GM23338 (cell line): ENCODE results near the gene GRHL3. TPM values are rescaled to one million over a fixed set of nuclear protein-coding genes. Genes with fewer than 3 reads are reported as not detected.

ENCODE experiments used
- ATAC-seq: fragments of 200-7000 bp; cut with Tn5 transposase; 3 replicates; pipeline ENCODE4 v1.9.1; 2020
- DNase-seq: peaks from one replicate; pipeline ENCODE4 v3.0.0-alpha.2; 2015; ENCODE audit warnings: low spot score
- H2AFZ ChIP-seq: fragments of 200-600 bp; sonication (generic); 2 replicates; pipeline ENCODE4 v1.8.0; 2016; ENCODE audit warnings: antibody characterized with exemption, mild to moderate bottlenecking, moderate library complexity
- H3F3A ChIP-seq: fragments of 200-600 bp; sonication (generic); replicated peaks from 2 replicates; pipeline ENCODE4 v1.8.0; 2017; ENCODE audit warnings: antibody characterized with exemption, mixed run types, low read depth
- H3K27ac ChIP-seq: fragments of 200-600 bp; sonication (generic); 2 replicates; pipeline ENCODE4 v1.6.1; 2016; ENCODE audit warnings: low read depth
- H3K27me3 ChIP-seq: fragments of 200-600 bp; sonication (generic); 2 replicates; pipeline ENCODE4 v1.8.0; 2016; ENCODE audit warnings: mild to moderate bottlenecking, mixed run types, moderate library complexity; ENCODE audit not compliant: insufficient read depth
- H3K36me3 ChIP-seq: fragments of 200-600 bp; sonication (generic); 2 replicates; pipeline ENCODE4 v1.8.0; 2016; ENCODE audit warnings: mild to moderate bottlenecking; ENCODE audit not compliant: insufficient read depth
- H3K4me1 ChIP-seq: fragments of 200-600 bp; sonication (generic); 2 replicates; pipeline ENCODE4 v1.8.0; 2016; ENCODE audit warnings: mild to moderate bottlenecking, moderate library complexity; ENCODE audit not compliant: insufficient read depth
- H3K4me2 ChIP-seq: fragments of 200-600 bp; sonication (generic); 2 replicates; pipeline ENCODE4 v1.7.1; 2017; ENCODE audit warnings: mixed run types
- H3K4me3 ChIP-seq: fragments of 200-600 bp; sonication (generic); 2 replicates; pipeline ENCODE4 v1.6.1; 2016; ENCODE audit warnings: mixed run types
- H3K79me2 ChIP-seq: fragments of 200-600 bp; sonication (generic); replicated peaks from 2 replicates; pipeline ENCODE4 v1.8.0; 2017; ENCODE audit warnings: mild to moderate bottlenecking; ENCODE audit not compliant: insufficient read depth
- H3K9me2 ChIP-seq: fragments of 200-600 bp; sonication (generic); 2 replicates; pipeline ENCODE4 v1.8.0; 2017; ENCODE audit not compliant: insufficient read depth
- H4K20me1 ChIP-seq: fragments of 200-600 bp; sonication (generic); replicated peaks from 2 replicates; pipeline ENCODE4 v1.8.0; 2017; ENCODE audit warnings: mild to moderate bottlenecking; ENCODE audit not compliant: insufficient read depth
- H3K27ac Mint-ChIP-seq: 2 replicates; pipeline ENCODE4 v1.8.0; 2020; ENCODE audit warnings: inconsistent platforms, mild to moderate bottlenecking, moderate library complexity, mixed read lengths
- H3K27me3 Mint-ChIP-seq: 3 replicates; pipeline ENCODE4 v1.8.0; 2022; ENCODE audit warnings: low read depth, mild to moderate bottlenecking, moderate library complexity, mixed read lengths, inconsistent platforms; ENCODE audit not compliant: insufficient read depth, poor library complexity
- H3K36me3 Mint-ChIP-seq: 3 replicates; pipeline ENCODE4 v1.8.0; 2021; ENCODE audit warnings: low read depth, mild to moderate bottlenecking, inconsistent platforms, moderate library complexity, mixed read lengths
- H3K4me1 Mint-ChIP-seq: 3 replicates; pipeline ENCODE4 v1.8.0; 2020; ENCODE audit warnings: mild to moderate bottlenecking, inconsistent platforms, mixed read lengths
- H3K4me3 Mint-ChIP-seq: 3 replicates; pipeline ENCODE4 v1.8.0; 2021; ENCODE audit warnings: moderate library complexity, mild to moderate bottlenecking, inconsistent platforms, mixed read lengths
- H3K9me3 Mint-ChIP-seq: 3 replicates; pipeline ENCODE4 v1.8.0; 2020; ENCODE audit warnings: moderate library complexity, mild to moderate bottlenecking, inconsistent platforms, mixed read lengths
- CREB1 ChIP-seq: fragments of 250-450 bp; sonication (Bioruptor Pico); IDR thresholded peaks from 2 replicates; pipeline ENCODE4 v1.5.0; 2020; ENCODE audit warnings: low read depth, mild to moderate bottlenecking, moderate library complexity
- EZH2 ChIP-seq: fragments of 200-600 bp; sonication (generic); IDR thresholded peaks from one replicate; pipeline ENCODE4 v1.8.0; 2017; ENCODE audit warnings: antibody characterized with exemption, mild to moderate bottlenecking, low read depth; ENCODE audit not compliant: unreplicated experiment
- EZH2phosphoT487 ChIP-seq: fragments of 200-600 bp; sonication (generic); IDR thresholded peaks from one replicate; pipeline ENCODE4 v1.8.1; 2018; ENCODE audit warnings: antibody characterized with exemption; ENCODE audit not compliant: unreplicated experiment
- JUNB ChIP-seq: IDR thresholded peaks from one replicate; pipeline ENCODE4 v1.6.1; 2016; ENCODE audit warnings: antibody characterized with exemption; ENCODE audit not compliant: unreplicated experiment
- NANOG ChIP-seq: IDR thresholded peaks from 2 replicates; pipeline ENCODE4 v1.6.1; 2016; ENCODE audit warnings: antibody characterized with exemption, borderline replicate concordance
- POLR2AphosphoS5 ChIP-seq: IDR thresholded peaks from 2 replicates; pipeline ENCODE4 v1.6.1; 2016; ENCODE audit warnings: antibody characterized with exemption, low read depth
- STAT1 ChIP-seq: IDR thresholded peaks from one replicate; pipeline ENCODE4 v1.6.1; 2016; ENCODE audit warnings: antibody characterized with exemption; ENCODE audit not compliant: unreplicated experiment
- ZNF114 ChIP-seq: fragments of 250-450 bp; sonication (Bioruptor Pico); IDR thresholded peaks from 2 replicates; pipeline ENCODE4 v1.5.0; 2020; ENCODE audit warnings: mild to moderate bottlenecking, moderate library complexity
- ZNF331 ChIP-seq: fragments of 250-450 bp; sonication (Bioruptor Pico); IDR thresholded peaks from 2 replicates; pipeline ENCODE4 v1.5.0; 2020; ENCODE audit warnings: low read depth, mild to moderate bottlenecking, moderate library complexity
- polyA plus RNA-seq: library from polyadenylated mRNA; unstranded; fragments of >200 nt; fragmentation: Nextera tagmentation; extraction: Ambion mirVana; gene quantifications from 2 replicates; pipeline ENCODE4 v1.2.1, GENCODE V29; 2016
- total RNA-seq: library from RNA; depleted of rRNA; stranded (reverse); fragments of >200 nt; shearing (Covaris generic); gene quantifications from 2 replicates; pipeline ENCODE4 v1.2.3, GENCODE V29; 2014
- TF ChIP-seq, protein P1 (sequence below): IDR thresholded peaks from 2 replicates; pipeline ENCODE4 v1.6.1; 2016; ENCODE audit warnings: antibody characterized with exemption
- TF ChIP-seq, protein P2 (sequence below): IDR thresholded peaks from one replicate; pipeline ENCODE4 v1.6.1; 2018; ENCODE audit warnings: antibody characterized with exemption; ENCODE audit not compliant: unreplicated experiment
- TF ChIP-seq, protein P3 (sequence below): fragments of 250-450 bp; sonication (Bioruptor Pico); IDR thresholded peaks from 2 replicates; pipeline ENCODE4 v1.5.0; 2020; ENCODE audit warnings: mild to moderate bottlenecking, moderate library complexity
- TF ChIP-seq, protein P4 (sequence below), 2 experiments: fragments of 200-600 bp in 1 of 2; sonication (generic) in 1 of 2; conservative IDR thresholded peaks; 2 replicates each; pipeline versions ENCODE4 v1.5.1 to v1.6.1; 2016 to 2017; ENCODE audit warnings: antibody characterized with exemption in 2 of 2, low read depth in 2 of 2, mild to moderate bottlenecking in 2 of 2, moderate library complexity in 1 of 2

The GRHL3 gene
- total and polyA plus RNA-seq, 2 experiments from 2014 or later: 0.78 to 1.1 TPM

DNA sequence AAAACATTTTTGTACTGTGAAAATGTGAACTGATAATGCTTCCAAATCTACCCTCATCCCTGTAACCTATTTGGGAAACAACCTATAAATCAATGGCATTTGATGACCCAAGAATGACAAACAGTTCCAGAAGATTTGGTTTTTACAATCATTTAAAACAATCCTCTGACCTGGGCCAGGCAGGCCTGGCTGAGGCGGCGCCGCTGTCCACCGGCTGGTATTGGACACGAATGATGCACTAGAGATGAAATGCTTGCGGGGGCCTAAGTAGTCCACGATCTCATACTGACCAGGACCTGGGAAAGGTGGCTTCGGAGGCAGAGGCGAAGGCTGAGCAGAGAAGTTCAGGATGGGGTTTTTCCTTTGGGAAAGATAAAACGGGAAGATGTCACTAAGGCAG, 41.5 kb downstream of the GRHL3 start:
- Histone ChIP-seq H3K27ac (no peak overlapping the region), H2AFZ (no peak overlapping the region), H3K4me1 (no peaks in the 10 kb centered on the region), H3K27me3 (no peaks in the 10 kb centered on the region), H3K4me2 (no peak overlapping the region), H4K20me1 (no peaks in the 10 kb centered on the region), H3K4me3 (no peak overlapping the region), H3K36me3 (no peaks in the 10 kb centered on the region), H3K79me2 (no peaks in the 10 kb centered on the region), H3F3A (no peaks in the 10 kb centered on the region), H3K9me2 (no peaks in the 10 kb centered on the region)
- TF ChIP-seq, protein P1, sequence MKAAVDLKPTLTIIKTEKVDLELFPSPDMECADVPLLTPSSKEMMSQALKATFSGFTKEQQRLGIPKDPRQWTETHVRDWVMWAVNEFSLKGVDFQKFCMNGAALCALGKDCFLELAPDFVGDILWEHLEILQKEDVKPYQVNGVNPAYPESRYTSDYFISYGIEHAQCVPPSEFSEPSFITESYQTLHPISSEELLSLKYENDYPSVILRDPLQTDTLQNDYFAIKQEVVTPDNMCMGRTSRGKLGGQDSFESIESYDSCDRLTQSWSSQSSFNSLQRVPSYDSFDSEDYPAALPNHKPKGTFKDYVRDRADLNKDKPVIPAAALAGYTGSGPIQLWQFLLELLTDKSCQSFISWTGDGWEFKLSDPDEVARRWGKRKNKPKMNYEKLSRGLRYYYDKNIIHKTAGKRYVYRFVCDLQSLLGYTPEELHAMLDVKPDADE: no peak
- no peak for TF ChIP-seq ZNF114 (CRISPR knock-in tag)
- TF ChIP-seq CREB1 (CRISPR knock-in tag): no peak
- TF ChIP-seq, protein P2, sequence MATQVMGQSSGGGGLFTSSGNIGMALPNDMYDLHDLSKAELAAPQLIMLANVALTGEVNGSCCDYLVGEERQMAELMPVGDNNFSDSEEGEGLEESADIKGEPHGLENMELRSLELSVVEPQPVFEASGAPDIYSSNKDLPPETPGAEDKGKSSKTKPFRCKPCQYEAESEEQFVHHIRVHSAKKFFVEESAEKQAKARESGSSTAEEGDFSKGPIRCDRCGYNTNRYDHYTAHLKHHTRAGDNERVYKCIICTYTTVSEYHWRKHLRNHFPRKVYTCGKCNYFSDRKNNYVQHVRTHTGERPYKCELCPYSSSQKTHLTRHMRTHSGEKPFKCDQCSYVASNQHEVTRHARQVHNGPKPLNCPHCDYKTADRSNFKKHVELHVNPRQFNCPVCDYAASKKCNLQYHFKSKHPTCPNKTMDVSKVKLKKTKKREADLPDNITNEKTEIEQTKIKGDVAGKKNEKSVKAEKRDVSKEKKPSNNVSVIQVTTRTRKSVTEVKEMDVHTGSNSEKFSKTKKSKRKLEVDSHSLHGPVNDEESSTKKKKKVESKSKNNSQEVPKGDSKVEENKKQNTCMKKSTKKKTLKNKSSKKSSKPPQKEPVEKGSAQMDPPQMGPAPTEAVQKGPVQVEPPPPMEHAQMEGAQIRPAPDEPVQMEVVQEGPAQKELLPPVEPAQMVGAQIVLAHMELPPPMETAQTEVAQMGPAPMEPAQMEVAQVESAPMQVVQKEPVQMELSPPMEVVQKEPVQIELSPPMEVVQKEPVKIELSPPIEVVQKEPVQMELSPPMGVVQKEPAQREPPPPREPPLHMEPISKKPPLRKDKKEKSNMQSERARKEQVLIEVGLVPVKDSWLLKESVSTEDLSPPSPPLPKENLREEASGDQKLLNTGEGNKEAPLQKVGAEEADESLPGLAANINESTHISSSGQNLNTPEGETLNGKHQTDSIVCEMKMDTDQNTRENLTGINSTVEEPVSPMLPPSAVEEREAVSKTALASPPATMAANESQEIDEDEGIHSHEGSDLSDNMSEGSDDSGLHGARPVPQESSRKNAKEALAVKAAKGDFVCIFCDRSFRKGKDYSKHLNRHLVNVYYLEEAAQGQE: no peak
- TF ChIP-seq EZH2phosphoT487: no peak
- TF ChIP-seq JUNB: no peak
- TF ChIP-seq ZNF331 (CRISPR knock-in tag): no peak
- TF ChIP-seq STAT1: no peak
- TF ChIP-seq, protein P3, sequence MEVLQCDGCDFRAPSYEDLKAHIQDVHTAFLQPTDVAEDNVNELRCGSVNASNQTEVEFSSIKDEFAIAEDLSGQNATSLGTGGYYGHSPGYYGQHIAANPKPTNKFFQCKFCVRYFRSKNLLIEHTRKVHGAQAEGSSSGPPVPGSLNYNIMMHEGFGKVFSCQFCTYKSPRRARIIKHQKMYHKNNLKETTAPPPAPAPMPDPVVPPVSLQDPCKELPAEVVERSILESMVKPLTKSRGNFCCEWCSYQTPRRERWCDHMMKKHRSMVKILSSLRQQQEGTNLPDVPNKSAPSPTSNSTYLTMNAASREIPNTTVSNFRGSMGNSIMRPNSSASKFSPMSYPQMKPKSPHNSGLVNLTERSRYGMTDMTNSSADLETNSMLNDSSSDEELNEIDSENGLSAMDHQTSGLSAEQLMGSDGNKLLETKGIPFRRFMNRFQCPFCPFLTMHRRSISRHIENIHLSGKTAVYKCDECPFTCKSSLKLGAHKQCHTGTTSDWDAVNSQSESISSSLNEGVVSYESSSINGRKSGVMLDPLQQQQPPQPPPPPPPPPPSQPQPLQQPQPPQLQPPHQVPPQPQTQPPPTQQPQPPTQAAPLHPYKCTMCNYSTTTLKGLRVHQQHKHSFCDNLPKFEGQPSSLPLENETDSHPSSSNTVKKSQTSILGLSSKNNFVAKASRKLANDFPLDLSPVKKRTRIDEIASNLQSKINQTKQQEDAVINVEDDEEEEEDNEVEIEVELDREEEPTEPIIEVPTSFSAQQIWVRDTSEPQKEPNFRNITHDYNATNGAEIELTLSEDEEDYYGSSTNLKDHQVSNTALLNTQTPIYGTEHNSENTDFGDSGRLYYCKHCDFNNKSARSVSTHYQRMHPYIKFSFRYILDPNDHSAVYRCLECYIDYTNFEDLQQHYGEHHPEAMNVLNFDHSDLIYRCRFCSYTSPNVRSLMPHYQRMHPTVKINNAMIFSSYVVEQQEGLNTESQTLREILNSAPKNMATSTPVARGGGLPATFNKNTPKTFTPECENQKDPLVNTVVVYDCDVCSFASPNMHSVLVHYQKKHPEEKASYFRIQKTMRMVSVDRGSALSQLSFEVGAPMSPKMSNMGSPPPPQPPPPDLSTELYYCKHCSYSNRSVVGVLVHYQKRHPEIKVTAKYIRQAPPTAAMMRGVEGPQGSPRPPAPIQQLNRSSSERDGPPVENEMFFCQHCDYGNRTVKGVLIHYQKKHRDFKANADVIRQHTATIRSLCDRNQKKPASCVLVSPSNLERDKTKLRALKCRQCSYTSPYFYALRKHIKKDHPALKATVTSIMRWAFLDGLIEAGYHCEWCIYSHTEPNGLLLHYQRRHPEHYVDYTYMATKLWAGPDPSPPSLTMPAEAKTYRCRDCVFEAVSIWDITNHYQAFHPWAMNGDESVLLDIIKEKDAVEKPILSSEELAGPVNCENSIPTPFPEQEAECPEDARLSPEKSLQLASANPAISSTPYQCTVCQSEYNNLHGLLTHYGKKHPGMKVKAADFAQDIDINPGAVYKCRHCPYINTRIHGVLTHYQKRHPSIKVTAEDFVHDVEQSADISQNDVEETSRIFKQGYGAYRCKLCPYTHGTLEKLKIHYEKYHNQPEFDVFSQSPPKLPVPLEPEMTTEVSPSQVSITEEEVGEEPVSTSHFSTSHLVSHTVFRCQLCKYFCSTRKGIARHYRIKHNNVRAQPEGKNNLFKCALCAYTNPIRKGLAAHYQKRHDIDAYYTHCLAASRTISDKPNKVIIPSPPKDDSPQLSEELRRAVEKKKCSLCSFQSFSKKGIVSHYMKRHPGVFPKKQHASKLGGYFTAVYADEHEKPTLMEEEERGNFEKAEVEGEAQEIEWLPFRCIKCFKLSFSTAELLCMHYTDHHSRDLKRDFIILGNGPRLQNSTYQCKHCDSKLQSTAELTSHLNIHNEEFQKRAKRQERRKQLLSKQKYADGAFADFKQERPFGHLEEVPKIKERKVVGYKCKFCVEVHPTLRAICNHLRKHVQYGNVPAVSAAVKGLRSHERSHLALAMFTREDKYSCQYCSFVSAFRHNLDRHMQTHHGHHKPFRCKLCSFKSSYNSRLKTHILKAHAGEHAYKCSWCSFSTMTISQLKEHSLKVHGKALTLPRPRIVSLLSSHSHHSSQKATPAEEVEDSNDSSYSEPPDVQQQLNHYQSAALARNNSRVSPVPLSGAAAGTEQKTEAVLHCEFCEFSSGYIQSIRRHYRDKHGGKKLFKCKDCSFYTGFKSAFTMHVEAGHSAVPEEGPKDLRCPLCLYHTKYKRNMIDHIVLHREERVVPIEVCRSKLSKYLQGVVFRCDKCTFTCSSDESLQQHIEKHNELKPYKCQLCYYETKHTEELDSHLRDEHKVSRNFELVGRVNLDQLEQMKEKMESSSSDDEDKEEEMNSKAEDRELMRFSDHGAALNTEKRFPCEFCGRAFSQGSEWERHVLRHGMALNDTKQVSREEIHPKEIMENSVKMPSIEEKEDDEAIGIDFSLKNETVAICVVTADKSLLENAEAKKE (CRISPR knock-in tag): no peak
- TF ChIP-seq POLR2AphosphoS5: no peak
- TF ChIP-seq, protein P4, sequence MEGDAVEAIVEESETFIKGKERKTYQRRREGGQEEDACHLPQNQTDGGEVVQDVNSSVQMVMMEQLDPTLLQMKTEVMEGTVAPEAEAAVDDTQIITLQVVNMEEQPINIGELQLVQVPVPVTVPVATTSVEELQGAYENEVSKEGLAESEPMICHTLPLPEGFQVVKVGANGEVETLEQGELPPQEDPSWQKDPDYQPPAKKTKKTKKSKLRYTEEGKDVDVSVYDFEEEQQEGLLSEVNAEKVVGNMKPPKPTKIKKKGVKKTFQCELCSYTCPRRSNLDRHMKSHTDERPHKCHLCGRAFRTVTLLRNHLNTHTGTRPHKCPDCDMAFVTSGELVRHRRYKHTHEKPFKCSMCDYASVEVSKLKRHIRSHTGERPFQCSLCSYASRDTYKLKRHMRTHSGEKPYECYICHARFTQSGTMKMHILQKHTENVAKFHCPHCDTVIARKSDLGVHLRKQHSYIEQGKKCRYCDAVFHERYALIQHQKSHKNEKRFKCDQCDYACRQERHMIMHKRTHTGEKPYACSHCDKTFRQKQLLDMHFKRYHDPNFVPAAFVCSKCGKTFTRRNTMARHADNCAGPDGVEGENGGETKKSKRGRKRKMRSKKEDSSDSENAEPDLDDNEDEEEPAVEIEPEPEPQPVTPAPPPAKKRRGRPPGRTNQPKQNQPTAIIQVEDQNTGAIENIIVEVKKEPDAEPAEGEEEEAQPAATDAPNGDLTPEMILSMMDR (conservative IDR thresholded peaks at IDR 0.05; ENCODE audit: low read depth in 2 of 2): no peak
- TF ChIP-seq NANOG: no peak
- no peak for TF ChIP-seq EZH2
- Mint-ChIP-seq H3K9me3 (no peaks in the 10 kb centered on the region), H3K27me3 (peaks cover 2% of the 10 kb centered on the region), H3K4me3 (no peak overlapping the region), H3K36me3 (peaks cover 4% of the 10 kb centered on the region; the same call in 2 of the 3 replicates), H3K27ac (no peak overlapping the region), H3K4me1 (peaks cover 6% of the 10 kb centered on the region; the same call in 1 of the 3 replicates)
- no peak for DNase-seq
- no peak for ATAC-seq
